CD4-positive, alpha-beta T cell treated with Interleukin-21 for 1 hour (primary cell): ENCODE results near the gene DOCK2.

Experiments
- DNase-seq: peaks from one replicate; pipeline ENCODE4 v3.0.0-alpha.2; 2020

The DOCK2 gene

GRCh38 chr5:169910393-169910792 is 273.3 kb downstream of the DOCK2 start:
- no peak for DNase-seq

GRCh38 chr5:169911448-169912212 is 274.6 kb downstream of the DOCK2 start:
- DNase-seq: no peak

DNA sequence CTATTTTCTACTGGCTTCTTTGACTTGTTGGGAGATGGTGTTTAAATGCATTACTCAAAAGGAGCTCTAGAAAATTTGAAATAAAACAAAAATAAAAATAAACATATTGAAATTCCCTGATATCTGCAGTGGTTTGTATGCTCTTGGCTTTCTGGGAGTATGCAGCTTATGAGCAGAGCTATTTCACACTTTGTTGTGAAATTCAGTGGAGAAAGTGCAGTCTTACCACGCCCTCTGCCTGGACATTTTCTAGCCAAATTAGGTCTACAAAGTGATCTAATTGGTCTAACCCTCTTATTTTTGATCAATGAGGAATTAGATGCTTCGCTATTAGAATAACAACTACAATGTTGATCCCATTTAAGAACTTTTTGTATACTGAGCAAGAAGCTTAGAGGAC is 276.4 kb downstream of the DOCK2 start:
- DNase-seq: no peak

- no peak for DNase-seq
These were observed 277.7 kb downstream of the DOCK2 start for GRCh38 chr5:169914766-169915165.

GRCh38 chr5:169917500-169917899 is 280.4 kb downstream of the DOCK2 start:
- no peak for DNase-seq

- DNase-seq: no peak
These were observed 281.2 kb downstream of the DOCK2 start for GRCh38 chr5:169918228-169918627.

- no peak for DNase-seq
These were observed 283.4 kb downstream of the DOCK2 start for GRCh38 chr5:169920474-169920873.

GRCh38 chr5:169921384-169921783 is 284.3 kb downstream of the DOCK2 start:
- no peak for DNase-seq

DNA sequence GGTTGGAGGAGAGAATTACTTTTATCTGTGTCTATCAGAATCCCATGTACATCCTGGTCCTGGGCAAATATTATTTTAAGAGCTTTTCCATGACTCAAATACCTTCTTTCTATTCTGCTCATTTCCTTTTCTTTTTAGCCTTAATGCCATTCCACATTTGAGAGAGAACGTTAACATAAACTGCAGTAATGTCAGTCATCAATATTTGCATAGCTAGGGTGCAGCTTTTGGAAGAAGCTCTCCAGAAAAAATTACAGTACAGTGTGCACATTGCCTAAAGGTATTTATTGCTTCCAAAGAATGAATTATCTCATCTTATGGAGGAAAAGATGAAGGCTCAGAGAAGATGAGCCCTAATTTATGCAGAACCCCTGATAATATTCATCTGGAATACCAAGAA is 284.9 kb downstream of the DOCK2 start:
- no peak for DNase-seq

DNA sequence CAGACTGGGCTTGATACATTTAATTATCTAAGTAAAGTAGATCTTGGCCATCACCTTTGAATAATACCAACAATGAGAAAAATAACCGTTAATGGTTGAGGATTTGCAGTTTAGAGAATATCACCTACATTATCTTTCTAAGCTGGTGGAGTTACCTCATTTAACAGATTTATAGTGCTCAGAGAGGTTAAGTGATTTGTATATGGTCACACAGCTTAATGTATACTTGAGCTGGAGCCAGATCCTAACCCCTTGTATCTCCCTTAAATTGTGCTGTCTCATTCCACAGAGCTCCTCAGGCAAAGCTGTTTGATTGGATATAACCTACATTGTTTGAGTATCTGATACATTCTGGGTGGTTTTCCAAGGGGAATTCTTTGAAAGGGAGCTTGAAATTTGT is 285.4 kb downstream of the DOCK2 start:
- no peak for DNase-seq

- no peak for DNase-seq
These were observed 286.9 kb downstream of the DOCK2 start for GRCh38 chr5:169923988-169924387.

GRCh38 chr5:169933127-169933526 is 296.1 kb downstream of the DOCK2 start:
- DNase-seq: no peak

DNA sequence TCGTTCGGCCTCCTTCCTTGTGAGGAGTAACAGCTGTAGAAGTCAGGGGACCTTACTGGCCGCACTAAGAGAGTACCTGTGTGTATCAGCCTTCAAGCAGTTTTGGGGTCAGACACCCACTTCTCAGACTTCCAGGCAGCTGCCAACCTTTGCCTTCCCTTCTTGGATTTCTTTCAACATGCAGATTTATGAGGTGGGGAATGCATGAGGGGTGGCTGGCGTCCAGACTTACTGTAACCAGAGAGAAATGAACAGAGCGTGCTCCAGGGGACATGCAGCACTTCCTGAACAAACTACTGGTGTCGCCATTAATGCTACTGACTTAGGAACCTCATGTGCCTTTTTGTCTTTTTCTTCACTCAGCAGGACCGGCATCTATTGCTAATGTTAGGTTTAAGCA is 296.5 kb downstream of the DOCK2 start:
- DNase-seq: no peak

GRCh38 chr5:169934990-169935389 is 297.9 kb downstream of the DOCK2 start:
- no peak for DNase-seq

DNA sequence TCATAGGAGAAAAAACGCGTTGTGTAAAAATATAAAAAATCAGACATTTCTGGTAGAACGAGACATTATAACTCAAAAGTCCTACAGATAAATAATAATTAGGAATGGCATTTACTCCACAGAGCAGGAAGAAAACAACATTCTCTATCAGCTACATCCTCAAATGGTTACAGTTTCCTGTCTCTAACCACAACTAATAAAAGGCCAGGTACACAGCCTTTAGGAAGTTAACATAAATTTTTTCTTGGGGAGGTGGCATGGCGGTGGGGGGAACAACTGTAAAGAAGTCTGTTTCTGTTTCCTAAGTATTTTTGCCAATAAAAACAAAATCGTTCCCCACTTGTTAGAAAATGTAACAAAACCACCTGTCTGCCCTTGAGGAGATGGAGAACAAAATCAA is 298.7 kb downstream of the DOCK2 start:
- no peak for DNase-seq

DNA sequence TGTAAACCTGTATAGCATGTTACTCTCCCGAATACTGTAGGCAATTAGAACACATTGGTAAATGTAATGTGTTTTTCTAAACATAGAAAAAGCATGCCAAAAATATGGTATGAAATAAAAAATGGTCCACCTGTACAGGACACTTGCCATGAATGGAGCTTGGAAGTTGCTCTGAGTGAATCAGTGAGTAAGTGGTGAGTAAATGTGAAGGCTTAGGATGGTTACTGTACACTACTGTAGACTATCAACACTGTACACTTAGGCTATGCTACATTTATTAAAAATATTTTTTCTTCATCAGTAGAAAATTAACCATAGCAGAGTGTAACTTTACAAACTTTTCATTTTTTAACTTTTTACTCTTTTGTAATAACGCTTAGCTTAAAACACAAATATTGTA is 301.4 kb downstream of the DOCK2 start:
- DNase-seq: no peak

DNA sequence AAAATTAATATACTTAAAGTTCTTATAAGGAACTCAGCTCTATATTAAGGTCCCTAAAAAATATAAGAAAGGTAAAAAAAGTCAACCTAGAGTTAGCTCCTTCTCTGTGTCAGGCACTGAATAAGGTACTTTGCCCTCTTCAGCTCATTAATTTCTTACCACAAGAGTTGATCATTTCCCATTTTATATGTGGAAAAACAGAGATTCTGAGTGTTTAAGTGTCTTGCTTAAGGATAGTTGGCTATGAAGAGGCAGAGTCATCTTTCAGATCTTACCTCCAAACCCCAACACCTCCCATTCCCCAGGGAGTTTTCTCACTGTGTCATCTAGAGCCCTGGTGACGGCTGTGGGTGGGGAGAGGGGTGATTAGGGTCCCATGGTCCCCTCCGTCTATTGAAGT is 302.7 kb downstream of the DOCK2 start:
- DNase-seq: no peak

- DNase-seq: no peak
These were observed 304.5 kb downstream of the DOCK2 start for GRCh38 chr5:169941542-169941941.

GRCh38 chr5:169942181-169942580 is 305.1 kb downstream of the DOCK2 start:
- DNase-seq: no peak

DNA sequence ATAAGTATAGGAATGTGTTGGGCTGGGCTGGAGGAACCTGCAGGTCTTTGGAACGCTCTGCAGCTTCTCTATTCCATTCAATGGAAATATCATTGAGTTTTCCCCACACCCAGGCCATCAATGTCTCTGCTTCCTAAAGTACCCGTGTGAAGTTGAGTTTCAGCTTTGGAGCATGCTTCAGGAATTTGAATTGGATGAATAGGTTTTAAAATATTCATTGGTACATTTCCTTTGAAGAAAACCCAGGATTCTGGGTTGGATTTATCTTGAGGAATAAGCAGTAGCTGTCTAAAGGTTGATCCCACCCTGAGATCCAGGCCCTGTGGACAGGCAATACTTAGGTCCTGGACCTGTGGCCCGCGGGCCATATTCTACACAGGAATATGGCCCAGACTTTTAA is 306.0 kb downstream of the DOCK2 start:
- DNase-seq: no peak

GRCh38 chr5:169944115-169944514 is 307.0 kb downstream of the DOCK2 start:
- DNase-seq: no peak

DNA sequence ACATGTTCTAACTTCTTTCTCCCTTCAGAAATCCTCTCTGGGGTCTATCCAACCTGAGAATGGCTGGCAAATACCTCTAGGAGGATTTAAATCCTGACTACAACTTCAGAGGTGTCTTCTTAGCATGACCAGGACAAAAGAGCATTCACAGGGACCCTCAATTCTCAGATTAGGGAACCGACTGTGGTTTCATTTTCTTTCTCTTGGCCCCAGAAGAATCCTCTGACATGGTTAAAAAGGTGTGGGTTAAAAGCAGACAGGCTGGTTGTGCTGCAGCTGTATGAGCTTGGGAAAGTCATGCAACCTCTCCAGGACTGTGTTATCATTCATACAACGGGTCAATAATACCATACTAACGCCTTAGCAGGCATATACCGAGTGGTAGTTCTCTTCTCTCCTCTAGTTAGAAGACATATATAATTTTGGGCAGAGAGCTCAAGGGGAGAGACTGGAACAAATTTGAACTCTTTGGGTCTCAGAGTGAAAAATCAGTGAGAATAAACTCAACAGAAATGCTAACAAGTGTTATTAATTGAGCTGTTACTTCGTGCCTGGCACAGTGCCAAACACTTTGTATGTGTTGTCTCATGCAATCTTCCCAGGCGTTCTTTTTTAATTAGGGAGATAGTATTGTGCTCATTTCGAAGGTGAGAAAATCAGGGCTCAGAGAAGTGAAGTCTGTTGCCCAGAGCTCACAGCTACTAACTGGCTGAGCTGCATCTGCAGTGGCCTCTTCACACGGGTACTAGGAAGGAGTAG is 308.0 kb downstream of the DOCK2 start:
- no peak for DNase-seq

- DNase-seq: no peak
These were observed 308.8 kb downstream of the DOCK2 start for GRCh38 chr5:169945831-169946261.

- DNase-seq: no peak
These were observed 309.7 kb downstream of the DOCK2 start for GRCh38 chr5:169946743-169947295.
